ENCODE data around the gene LRRC7.

The LRRC7 gene

DNA sequence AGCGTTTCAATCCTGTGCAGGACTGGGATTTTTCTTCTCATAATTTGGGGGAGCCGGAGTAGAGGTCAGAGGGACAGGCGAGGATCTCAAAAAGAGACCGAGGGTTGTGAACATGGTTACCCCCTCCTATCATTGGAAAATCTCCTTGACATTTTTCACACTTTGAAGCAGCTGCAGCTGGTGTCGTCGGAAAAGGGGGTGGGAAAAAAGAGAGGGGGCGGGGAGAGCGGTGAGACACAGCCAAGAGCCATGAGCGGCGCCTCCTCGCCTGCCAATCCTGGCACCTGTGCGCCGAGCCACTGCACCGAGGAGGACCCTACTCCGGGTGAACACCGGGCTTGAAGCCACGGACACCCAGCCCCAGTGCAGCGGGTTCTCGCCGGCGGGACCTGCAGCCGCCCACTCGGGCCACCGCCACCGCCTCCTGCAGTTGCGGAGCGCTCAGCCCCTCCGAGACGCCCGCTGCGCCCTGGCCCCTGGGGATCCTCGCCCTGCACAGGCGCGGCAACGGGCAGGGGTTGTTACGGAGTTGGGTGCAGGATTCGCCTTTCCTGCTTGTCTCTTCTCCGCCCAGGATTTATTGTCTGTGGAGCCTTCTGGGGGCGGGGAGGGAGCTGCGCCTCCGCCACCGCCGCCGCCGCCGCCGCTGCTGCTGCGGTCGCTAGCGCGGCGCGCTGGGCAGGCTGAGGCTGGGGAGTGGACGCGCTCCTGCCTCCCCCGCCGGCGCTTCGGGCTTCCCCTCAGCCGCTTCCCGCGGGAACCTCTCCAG, at the start of gene LRRC7:
Gene LRRC7, plus strand, starts transcription at position 271 of the 769 bp plus-strand sequence. CDS start 718 bp downstream, outside the sequence.
- TF ChIP-seq, protein P1, sequence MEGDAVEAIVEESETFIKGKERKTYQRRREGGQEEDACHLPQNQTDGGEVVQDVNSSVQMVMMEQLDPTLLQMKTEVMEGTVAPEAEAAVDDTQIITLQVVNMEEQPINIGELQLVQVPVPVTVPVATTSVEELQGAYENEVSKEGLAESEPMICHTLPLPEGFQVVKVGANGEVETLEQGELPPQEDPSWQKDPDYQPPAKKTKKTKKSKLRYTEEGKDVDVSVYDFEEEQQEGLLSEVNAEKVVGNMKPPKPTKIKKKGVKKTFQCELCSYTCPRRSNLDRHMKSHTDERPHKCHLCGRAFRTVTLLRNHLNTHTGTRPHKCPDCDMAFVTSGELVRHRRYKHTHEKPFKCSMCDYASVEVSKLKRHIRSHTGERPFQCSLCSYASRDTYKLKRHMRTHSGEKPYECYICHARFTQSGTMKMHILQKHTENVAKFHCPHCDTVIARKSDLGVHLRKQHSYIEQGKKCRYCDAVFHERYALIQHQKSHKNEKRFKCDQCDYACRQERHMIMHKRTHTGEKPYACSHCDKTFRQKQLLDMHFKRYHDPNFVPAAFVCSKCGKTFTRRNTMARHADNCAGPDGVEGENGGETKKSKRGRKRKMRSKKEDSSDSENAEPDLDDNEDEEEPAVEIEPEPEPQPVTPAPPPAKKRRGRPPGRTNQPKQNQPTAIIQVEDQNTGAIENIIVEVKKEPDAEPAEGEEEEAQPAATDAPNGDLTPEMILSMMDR (IDR thresholded peaks at IDR 0.05; ENCODE audit: borderline replicate concordance, extremely low read depth, low read length, poor library complexity, severe bottlenecking), result no peak
- TF ChIP-seq EZH2 (IDR thresholded peaks at IDR 0.05; ENCODE audit: borderline replicate concordance, low read depth, low read length, severe bottlenecking), result no peak
- H3K4me2 ChIP-seq (ENCODE audit: insufficient read depth, low read length), result no peak within 1 kb of the TSS
- no peak within 1 kb of the TSS for H3K27ac ChIP-seq (ENCODE audit: low read length)
- no peaks in the 10 kb centered on the region for H3K27me3 ChIP-seq (ENCODE audit: insufficient read depth, low read length, poor library complexity)
- no peak within 1 kb of the TSS for H3K4me3 ChIP-seq (ENCODE audit: low read depth in 1 of 2, low read length in 2 of 2)
- no peaks in the 10 kb centered on the region for H3K79me2 ChIP-seq (ENCODE audit: insufficient read depth, low read length)
- H3K36me3 ChIP-seq (ENCODE audit: insufficient read depth, low read length), result no peaks in the 10 kb centered on the region
- no peaks in the 10 kb centered on the region for H3K4me1 ChIP-seq (ENCODE audit: insufficient read depth, low read length)
- no peak within 1 kb of the TSS for H2AFZ ChIP-seq (ENCODE audit: low read depth, low read length)
- ATAC-seq (ENCODE audit: insufficient read depth, low read depth) (no peak), DNase-seq (no peak)
- no peak within 1 kb of the TSS for H3K9ac ChIP-seq (ENCODE audit: low read depth, low read length)
- H3K9me3 ChIP-seq (ENCODE audit: insufficient read depth, low read length, severe bottlenecking), result no peaks in the 10 kb centered on the region
- no peaks in the 10 kb centered on the region for H4K20me1 ChIP-seq (ENCODE audit: insufficient read depth, low read length)

DNA sequence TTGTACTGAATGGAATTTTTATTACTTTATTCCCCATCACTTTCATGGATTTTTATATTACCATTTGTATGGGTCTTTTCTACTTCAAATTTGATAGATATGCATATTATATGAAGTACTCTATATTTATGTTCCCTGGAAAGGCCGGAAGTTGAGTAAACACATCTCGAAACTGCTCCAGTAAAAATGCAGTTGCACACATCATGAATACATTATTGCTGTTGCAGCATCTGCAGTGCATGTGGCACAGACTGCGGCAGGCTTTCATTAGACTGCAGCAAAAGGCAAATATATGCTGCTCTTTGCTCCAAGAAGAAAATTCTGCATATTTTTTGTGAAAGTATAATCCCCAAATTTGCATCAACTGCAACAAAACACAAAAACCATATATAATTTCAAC, 48.7 kb upstream of the LRRC7 start:
- Histone ChIP-seq H3K4me1 (ENCODE audit: insufficient read depth, low read length) (no peaks in the 10 kb centered on the region), H3K36me3 (ENCODE audit: insufficient read depth, low read length) (no peaks in the 10 kb centered on the region), H3K9ac (ENCODE audit: low read depth, low read length) (no peak overlapping the region), H3K4me3 (ENCODE audit: low read depth in 1 of 2, low read length in 2 of 2) (no peak overlapping the region), H4K20me1 (ENCODE audit: insufficient read depth, low read length) (no peaks in the 10 kb centered on the region), H2AFZ (ENCODE audit: low read depth, low read length) (no peak overlapping the region), H3K79me2 (ENCODE audit: insufficient read depth, low read length) (no peaks in the 10 kb centered on the region), H3K27ac (ENCODE audit: low read length) (no peak overlapping the region), H3K9me3 (ENCODE audit: insufficient read depth, low read length, severe bottlenecking) (no peaks in the 10 kb centered on the region), H3K27me3 (ENCODE audit: insufficient read depth, low read length, poor library complexity) (no peaks in the 10 kb centered on the region), H3K4me2 (ENCODE audit: insufficient read depth, low read length) (no peak overlapping the region)
- no peak for TF ChIP-seq EZH2 (IDR thresholded peaks at IDR 0.05; ENCODE audit: borderline replicate concordance, low read depth, low read length, severe bottlenecking)
- TF ChIP-seq, protein P1 (IDR thresholded peaks at IDR 0.05; ENCODE audit: borderline replicate concordance, extremely low read depth, low read length, poor library complexity, severe bottlenecking), result no peak
- DNase-seq (no peak), ATAC-seq (ENCODE audit: insufficient read depth, low read depth) (no peak)

DNA sequence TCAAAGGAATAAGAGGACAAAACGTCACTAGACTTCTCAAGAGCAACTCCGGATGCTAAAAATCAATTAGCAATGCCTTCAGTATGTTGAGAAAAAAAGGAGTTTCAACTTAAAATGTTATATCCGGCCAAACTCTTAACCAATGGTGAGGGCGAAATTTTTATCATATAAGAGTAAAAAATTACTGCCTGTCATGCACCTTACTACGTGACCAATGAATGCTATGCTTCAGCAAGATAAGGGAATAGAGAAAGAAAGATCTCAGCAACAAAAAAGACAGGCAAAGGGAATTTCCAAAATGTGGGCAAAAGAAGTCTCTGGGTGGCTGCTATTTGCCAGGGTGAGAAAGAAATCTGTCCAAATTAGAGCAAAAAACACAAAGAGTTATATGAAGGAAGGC, 47.4 kb upstream of the LRRC7 start:
- H3K4me2 ChIP-seq (ENCODE audit: insufficient read depth, low read length), result no peak overlapping the region
- H2AFZ ChIP-seq (ENCODE audit: low read depth, low read length), result no peak overlapping the region
- no peak for TF ChIP-seq EZH2 (IDR thresholded peaks at IDR 0.05; ENCODE audit: borderline replicate concordance, low read depth, low read length, severe bottlenecking)

DNA sequence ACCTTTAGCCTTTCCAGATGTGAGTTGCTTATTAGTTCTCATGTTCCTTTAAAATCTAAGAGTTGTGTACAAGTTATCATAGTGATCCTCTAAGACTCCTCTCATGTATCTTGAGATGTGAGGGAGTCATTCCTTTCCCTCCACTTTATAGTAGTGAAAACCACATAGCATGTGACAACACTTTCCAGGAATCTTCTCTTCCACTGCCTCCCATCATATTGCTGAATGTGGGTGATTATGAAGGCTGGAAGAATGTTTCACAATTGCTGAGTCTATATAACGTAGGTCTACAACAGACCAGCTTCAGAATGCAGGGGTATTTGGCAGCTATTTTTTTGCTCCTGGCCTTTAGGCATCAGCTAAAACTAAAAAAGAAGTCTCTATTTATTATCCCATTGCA, 44.7 kb upstream of the LRRC7 start:
- no peak overlapping the region for H3K9ac ChIP-seq (ENCODE audit: low read depth, low read length)
- H2AFZ ChIP-seq (ENCODE audit: low read depth, low read length), result no peak overlapping the region
- H3K79me2 ChIP-seq (ENCODE audit: insufficient read depth, low read length), result no peaks in the 10 kb centered on the region
- ATAC-seq (ENCODE audit: insufficient read depth, low read depth) (no peak), DNase-seq (no peak)
- no peak overlapping the region for H3K4me3 ChIP-seq (ENCODE audit: low read depth in 1 of 2, low read length in 2 of 2)
- no peak for TF ChIP-seq EZH2 (IDR thresholded peaks at IDR 0.05; ENCODE audit: borderline replicate concordance, low read depth, low read length, severe bottlenecking)
- TF ChIP-seq, protein P1 (IDR thresholded peaks at IDR 0.05; ENCODE audit: borderline replicate concordance, extremely low read depth, low read length, poor library complexity, severe bottlenecking), result no peak
- H4K20me1 ChIP-seq (ENCODE audit: insufficient read depth, low read length), result no peaks in the 10 kb centered on the region
- no peak overlapping the region for H3K27ac ChIP-seq (ENCODE audit: low read length)
- no peak overlapping the region for H3K4me2 ChIP-seq (ENCODE audit: insufficient read depth, low read length)
- no peaks in the 10 kb centered on the region for H3K9me3 ChIP-seq (ENCODE audit: insufficient read depth, low read length, severe bottlenecking)
- H3K27me3 ChIP-seq (ENCODE audit: insufficient read depth, low read length, poor library complexity), result no peaks in the 10 kb centered on the region
- no peaks in the 10 kb centered on the region for H3K4me1 ChIP-seq (ENCODE audit: insufficient read depth, low read length)
- H3K36me3 ChIP-seq (ENCODE audit: insufficient read depth, low read length), result no peaks in the 10 kb centered on the region

More for the DNA sequence above, 47.4 kb upstream of the LRRC7 start:
- DNase-seq (no peak), ATAC-seq (ENCODE audit: insufficient read depth, low read depth) (no peak)
- no peaks in the 10 kb centered on the region for H3K9me3 ChIP-seq (ENCODE audit: insufficient read depth, low read length, severe bottlenecking)
- H3K79me2 ChIP-seq (ENCODE audit: insufficient read depth, low read length), result no peaks in the 10 kb centered on the region
- H3K27me3 ChIP-seq (ENCODE audit: insufficient read depth, low read length, poor library complexity), result no peaks in the 10 kb centered on the region
- no peak overlapping the region for H3K4me3 ChIP-seq (ENCODE audit: low read depth in 1 of 2, low read length in 2 of 2)
- no peaks in the 10 kb centered on the region for H3K4me1 ChIP-seq (ENCODE audit: insufficient read depth, low read length)
- no peaks in the 10 kb centered on the region for H3K36me3 ChIP-seq (ENCODE audit: insufficient read depth, low read length)
- H4K20me1 ChIP-seq (ENCODE audit: insufficient read depth, low read length), result no peaks in the 10 kb centered on the region
- no peak overlapping the region for H3K9ac ChIP-seq (ENCODE audit: low read depth, low read length)
- no peak overlapping the region for H3K27ac ChIP-seq (ENCODE audit: low read length)

All from DND-41 (cell line).